B cell (primary cell): ENCODE measurements around the gene MAS1L. TPM values are rescaled to one million over a fixed set of nuclear protein-coding genes. Genes with fewer than 3 reads are reported as not detected.

ENCODE experiments used
- ATAC-seq: fragments of 200-7000 bp; cut with Tn5 transposase; one replicate; pipeline ENCODE4 v1.10.0; 2021; ENCODE audit warnings: low read depth, mild to moderate bottlenecking, moderate number of reproducible peaks, moderate library complexity
- CTCF ChIA-PET: fragments of 350-600 bp; sonication (Branson Sonifier 250); formaldehyde crosslinking; loops from one replicate; lab custom pipeline; 2021; ENCODE audit warnings: antibody characterized with exemption, inconsistent platforms; lab: Charles Lee
- POLR2A ChIA-PET: fragments of 350-600 bp; sonication (Branson Sonifier 250); formaldehyde crosslinking; loops from one replicate; lab custom pipeline; 2021; ENCODE audit warnings: antibody characterized with exemption; lab: Charles Lee
- DNase-seq: peaks from one replicate; pipeline ENCODE4 v3.0.0; 2013
- H2AFZ ChIP-seq: 2 replicates; pipeline ENCODE4 v1.6.1; 2012; ENCODE audit warnings: mild to moderate bottlenecking, low read depth, low read length; ENCODE audit not compliant: insufficient read depth, poor library complexity, severe bottlenecking
- H3K27ac ChIP-seq, 2 donors: 1 replicate in 1 of 2; 2 replicates in 1 of 2; pipeline ENCODE4 v1.5.1; 2012 to 2013; ENCODE audit warnings: low read length in 2 of 2, mild to moderate bottlenecking in 2 of 2, moderate library complexity in 1 of 2
- H3K27me3 ChIP-seq, 4 experiments: fragments of 200-600 bp in 1 of 4; sonication (generic) in 1 of 4; replicated peaks in 1 of 4; 1 replicate in 2 of 4; 2 replicates in 2 of 4; pipeline versions ENCODE4 v1.6.1 to v1.7.0; 2013 to 2016; ENCODE audit warnings: low read length in 3 of 4, mild to moderate bottlenecking in 2 of 4, mixed read lengths in 1 of 4, moderate library complexity in 1 of 4; ENCODE audit not compliant: insufficient read depth in 4 of 4, control insufficient read depth in 3 of 4; ENCODE audit errors: control extremely low read depth in 1 of 4
- H3K36me3 ChIP-seq, 2 experiments: replicated peaks in 1 of 2; 1 replicate in 1 of 2; 2 replicates in 1 of 2; pipeline versions ENCODE4 v1.6.1 to v1.7.1; 2013; ENCODE audit warnings: low read length in 1 of 2; ENCODE audit not compliant: insufficient read depth in 2 of 2, control insufficient read depth in 1 of 2; ENCODE audit errors: control extremely low read depth in 1 of 2, extremely low read depth in 1 of 2
- H3K4me1 ChIP-seq, 2 donors: fragments of 200-600 bp in 1 of 2; sonication (generic) in 1 of 2; 1 replicate in 1 of 2; 2 replicates in 1 of 2; pipeline versions ENCODE4 v1.5.1 to v1.6.1; 2013 to 2017; ENCODE audit warnings: low read length in 2 of 2; ENCODE audit not compliant: control insufficient read depth in 2 of 2, insufficient read depth in 2 of 2
- H3K4me2 ChIP-seq: replicated peaks from 2 replicates; pipeline ENCODE3; 2012; ENCODE audit warnings: mild to moderate bottlenecking, low read depth, low read length; ENCODE audit not compliant: poor library complexity, severe bottlenecking
- H3K4me3 ChIP-seq, 5 experiments: fragments of 200-600 bp in 1 of 5; sonication (generic) in 1 of 5; 1 replicate in 3 of 5; 2 replicates in 2 of 5; pipeline versions ENCODE4 v1.5.1 to v1.7.0; 2011 to 2016; ENCODE audit warnings: low read length in 4 of 5, mild to moderate bottlenecking in 4 of 5, low read depth in 2 of 5, control low read depth in 1 of 5, moderate library complexity in 1 of 5; ENCODE audit not compliant: insufficient read depth in 1 of 5; ENCODE audit errors: control extremely low read depth in 1 of 5, extremely low read depth in 1 of 5
- H3K79me2 ChIP-seq: fragments of 200-600 bp; sonication (generic); one replicate; pipeline ENCODE4 v1.6.0; 2016; ENCODE audit warnings: low read length; ENCODE audit not compliant: control insufficient read depth, insufficient read depth
- H3K9ac ChIP-seq: fragments of 200-600 bp; sonication (generic); 2 replicates; pipeline ENCODE4 v1.6.1; 2017; ENCODE audit warnings: mild to moderate bottlenecking, low read length, moderate library complexity
- H3K9me3 ChIP-seq, 3 donors: one replicate each; pipeline versions ENCODE4 v1.6.1 to v1.7.1; 2013; ENCODE audit warnings: low read length in 2 of 3; ENCODE audit not compliant: control insufficient read depth in 2 of 3, insufficient read depth in 1 of 3; ENCODE audit errors: control extremely low read depth in 1 of 3
- H4K20me1 ChIP-seq: 2 replicates; pipeline ENCODE4 v1.6.0; 2012; ENCODE audit warnings: mild to moderate bottlenecking, low read length; ENCODE audit not compliant: insufficient read depth, control insufficient read depth, poor library complexity, severe bottlenecking
- H3K27ac Mint-ChIP-seq: one replicate; pipeline ENCODE4 v1.8.0; 2021; ENCODE audit warnings: mixed read lengths
- H3K27me3 Mint-ChIP-seq: one replicate; pipeline ENCODE4 v1.8.0; 2021; ENCODE audit warnings: mixed read lengths
- H3K4me1 Mint-ChIP-seq: one replicate; pipeline ENCODE4 v1.8.0; 2021; ENCODE audit warnings: mixed read lengths
- H3K4me3 Mint-ChIP-seq: one replicate; pipeline ENCODE4 v1.8.0; 2021; ENCODE audit warnings: mixed read lengths
- H3K9me3 Mint-ChIP-seq: one replicate; pipeline ENCODE4 v1.8.0; 2022; ENCODE audit warnings: mixed read lengths; ENCODE audit not compliant: insufficient read depth
- EZH2 ChIP-seq: IDR thresholded peaks from 2 replicates; pipeline ENCODE4 v1.6.1; 2012; ENCODE audit warnings: borderline replicate concordance, low read depth, mild to moderate bottlenecking, moderate library complexity, low read length; ENCODE audit not compliant: insufficient read depth, poor library complexity, severe bottlenecking
- WGBS: methylation state at CpG from one replicate; pipeline ENCODE4 v1.1.5; 2013; ENCODE audit warnings: missing lambda C conversion rate; ENCODE audit not compliant: insufficient coverage; 5-methylcytosine and 5-hydroxymethylcytosine counted together
- intact Hi-C: fragments of 100-400 bp; cut with micrococcal nuclease; formaldehyde crosslinking; loops from one replicate; pipeline ENCODE4 v1.10.0; 2022
- polyA plus RNA-seq: library from polyadenylated mRNA; depleted of rRNA; stranded (reverse); fragments of >200 nt; gene quantifications from 2 replicates; pipeline ENCODE4 v1.2.3, GENCODE V29; 2012
- total RNA-seq, 2 donors: library from RNA; stranded (reverse); fragments of 120-200 nt in 1 of 2; gene quantifications; 1 replicate in 1 of 2; 2 replicates in 1 of 2; pipeline versions ENCODE4 v1.2.3 to v1.2.4, GENCODE V29; 2013 to 2022
- TF ChIP-seq, protein P1 (sequence below): fragments of 200-600 bp; IDR thresholded peaks from one replicate; pipeline ENCODE4 v1.8.0; 2022; ENCODE audit warnings: antibody characterized with exemption, mild to moderate bottlenecking

Gene MAS1L
- total and polyA plus RNA-seq, 2 donors (not counting 1 experiment from before 2014, with no cell fraction given): not detected

DNA sequence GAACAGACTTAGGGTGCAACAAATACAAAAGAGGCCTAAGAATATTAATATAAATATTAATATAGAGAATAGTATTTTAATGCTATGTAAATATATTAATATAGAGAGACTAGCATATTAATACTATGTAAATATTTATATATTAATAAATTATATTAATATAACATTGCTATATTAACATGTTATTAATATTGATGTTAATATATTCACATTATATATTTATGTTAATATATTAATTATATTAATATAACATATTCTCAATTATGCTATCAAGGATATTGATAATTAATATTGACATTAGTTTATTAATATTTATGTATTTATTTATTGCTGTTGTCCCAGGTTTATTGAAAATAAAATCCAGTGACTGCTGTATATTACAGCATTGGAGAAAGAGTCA is 1.1 kb upstream of the MAS1L start:
- intact Hi-C loops: no loop called here
- ATAC-seq: no peak
- H4K20me1 ChIP-seq: no peaks in the 10 kb centered on the region
- Mint-ChIP-seq H3K9me3 (no peaks in the 10 kb centered on the region), H3K27me3 (peaks cover 29% of the 10 kb centered on the region), H3K4me3 (no peak overlapping the region), H3K4me1 (no peaks in the 10 kb centered on the region), H3K27ac (no peak overlapping the region)
- DNase-seq: no peak
- H3K4me1 ChIP-seq: no peaks in the 10 kb centered on the region
- no peak overlapping the region for H3K4me3 ChIP-seq
- no peak overlapping the region for H3K27ac ChIP-seq
- no peak for TF ChIP-seq EZH2
- TF ChIP-seq, protein P1, sequence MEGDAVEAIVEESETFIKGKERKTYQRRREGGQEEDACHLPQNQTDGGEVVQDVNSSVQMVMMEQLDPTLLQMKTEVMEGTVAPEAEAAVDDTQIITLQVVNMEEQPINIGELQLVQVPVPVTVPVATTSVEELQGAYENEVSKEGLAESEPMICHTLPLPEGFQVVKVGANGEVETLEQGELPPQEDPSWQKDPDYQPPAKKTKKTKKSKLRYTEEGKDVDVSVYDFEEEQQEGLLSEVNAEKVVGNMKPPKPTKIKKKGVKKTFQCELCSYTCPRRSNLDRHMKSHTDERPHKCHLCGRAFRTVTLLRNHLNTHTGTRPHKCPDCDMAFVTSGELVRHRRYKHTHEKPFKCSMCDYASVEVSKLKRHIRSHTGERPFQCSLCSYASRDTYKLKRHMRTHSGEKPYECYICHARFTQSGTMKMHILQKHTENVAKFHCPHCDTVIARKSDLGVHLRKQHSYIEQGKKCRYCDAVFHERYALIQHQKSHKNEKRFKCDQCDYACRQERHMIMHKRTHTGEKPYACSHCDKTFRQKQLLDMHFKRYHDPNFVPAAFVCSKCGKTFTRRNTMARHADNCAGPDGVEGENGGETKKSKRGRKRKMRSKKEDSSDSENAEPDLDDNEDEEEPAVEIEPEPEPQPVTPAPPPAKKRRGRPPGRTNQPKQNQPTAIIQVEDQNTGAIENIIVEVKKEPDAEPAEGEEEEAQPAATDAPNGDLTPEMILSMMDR: no peak
- no peak overlapping the region for H3K4me2 ChIP-seq
- H3K79me2 ChIP-seq: no peaks in the 10 kb centered on the region
- peaks cover 0 to 9% (median 2%) of the 10 kb centered on the region in 4 experiments for H3K27me3 ChIP-seq
- POLR2A ChIA-PET: no interaction called here
- H2AFZ ChIP-seq: no peak overlapping the region
- CTCF ChIA-PET: no interaction called here
- H3K36me3 ChIP-seq: no peaks in the 10 kb centered on the region
- no peak overlapping the region for H3K9ac ChIP-seq
- no peaks in the 10 kb centered on the region for H3K9me3 ChIP-seq

DNA sequence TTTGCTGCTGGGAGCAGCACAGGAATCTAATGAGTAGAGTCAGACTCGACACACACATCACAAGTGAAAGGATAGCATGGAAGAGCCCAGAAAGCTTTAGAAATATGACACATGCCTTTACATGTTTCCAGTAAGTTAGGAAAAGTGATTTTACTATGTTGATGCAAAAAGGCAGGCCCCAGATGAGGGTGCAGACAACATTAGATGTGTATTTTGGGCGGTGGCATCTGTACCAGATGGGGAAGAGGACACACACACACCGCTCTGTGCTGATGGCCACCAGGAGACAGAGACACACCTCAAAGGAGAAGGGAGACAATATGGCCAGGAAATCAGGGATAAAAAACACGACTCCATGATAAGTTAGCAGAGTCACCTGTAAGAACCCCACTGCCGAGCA is 625 bp downstream of the MAS1L start:
- H3K27ac ChIP-seq: no peak overlapping the region
- H3K4me2 ChIP-seq: no peak overlapping the region
- H3K4me3 ChIP-seq: no peak overlapping the region
- H3K9me3 ChIP-seq: no peaks in the 10 kb centered on the region
- ATAC-seq (no peak), DNase-seq (no peak)
- TF ChIP-seq, protein P1: no peak
- TF ChIP-seq EZH2: no peak
- no peak overlapping the region for H3K4me3 Mint-ChIP-seq
- H3K4me1 ChIP-seq: no peaks in the 10 kb centered on the region
- no peaks in the 10 kb centered on the region for H3K79me2 ChIP-seq
- H2AFZ ChIP-seq: no peak overlapping the region
- CTCF ChIA-PET: no interaction called here
- H3K4me1 Mint-ChIP-seq: no peaks in the 10 kb centered on the region
- POLR2A ChIA-PET: no interaction called here
- H3K27me3 Mint-ChIP-seq: peaks cover 32% of the 10 kb centered on the region
- intact Hi-C loops: no loop called here
- H3K27me3 ChIP-seq: peaks cover 0 to 9% (median 2%) of the 10 kb centered on the region in 4 experiments
- peaks cover 4% of the 10 kb centered on the region for H3K9me3 Mint-ChIP-seq
- H4K20me1 ChIP-seq: no peaks in the 10 kb centered on the region
- no peak overlapping the region for H3K27ac Mint-ChIP-seq
- H3K9ac ChIP-seq: no peak overlapping the region
- WGBS: 98% methylated on average over 4 of the region's 5 CpGs
- H3K36me3 ChIP-seq: no peaks in the 10 kb centered on the region
